GM12878 (cell line): ENCODE measurements around the gene DNMT1. TPM values are rescaled to one million over a fixed set of nuclear protein-coding genes. Genes with fewer than 3 reads are reported as not detected.

Source experiments
- BCL11A ChIP-seq: IDR thresholded peaks from 2 replicates; pipeline ENCODE4 v1.6.1; 2011; ENCODE audit warnings: low read depth, low read length
- CBX5 ChIP-seq: sonication (generic); IDR thresholded peaks from 2 replicates; pipeline ENCODE4 v1.6.1; 2016; ENCODE audit warnings: low read depth, moderate library complexity, mild to moderate bottlenecking, inconsistent platforms
- FOXM1 ChIP-seq: IDR thresholded peaks from 2 replicates; pipeline ENCODE4 v1.6.1; 2012; ENCODE audit warnings: low read depth, mild to moderate bottlenecking, inconsistent platforms, low read length, moderate library complexity
- MTA2 ChIP-seq: fragments of 450-650 bp; IDR thresholded peaks from 2 replicates; pipeline ENCODE4 v1.6.1; 2016; ENCODE audit warnings: low read depth, mild to moderate bottlenecking, moderate library complexity
- NBN ChIP-seq: fragments of 450-650 bp; IDR thresholded peaks from 2 replicates; pipeline ENCODE4 v1.6.1; 2016
- NFXL1 ChIP-seq: fragments of 450-650 bp; IDR thresholded peaks from 2 replicates; pipeline ENCODE4 v1.6.1; 2017; ENCODE audit warnings: antibody characterized with exemption, mild to moderate bottlenecking, borderline replicate concordance
- NR2C1 ChIP-seq: fragments of 450-650 bp; IDR thresholded peaks from 2 replicates; pipeline ENCODE4 v1.6.1; 2017; ENCODE audit warnings: antibody characterized with exemption, mild to moderate bottlenecking, moderate library complexity
- NR2C2 ChIP-seq: IDR thresholded peaks from 2 replicates; pipeline ENCODE4 v1.6.1; 2011; ENCODE audit warnings: borderline replicate concordance, low read depth; ENCODE audit not compliant: control insufficient read depth, insufficient read length
- RCOR1 ChIP-seq: conservative IDR thresholded peaks from 2 replicates; pipeline ENCODE4 v1.6.1; 2012; ENCODE audit warnings: low read depth, low read length, improper control_type of control experiment
- SKIL ChIP-seq: fragments of 450-650 bp; IDR thresholded peaks from 2 replicates; pipeline ENCODE4 v1.6.1; 2017; ENCODE audit warnings: mild to moderate bottlenecking, low read depth, inconsistent platforms; ENCODE audit not compliant: poor library complexity, severe bottlenecking
- SMAD1 ChIP-seq: fragments of 450-650 bp; IDR thresholded peaks from 2 replicates; pipeline ENCODE4 v1.6.1; 2018; ENCODE audit warnings: mild to moderate bottlenecking, low read depth; ENCODE audit not compliant: partially characterized antibody
- TCF3 ChIP-seq: IDR thresholded peaks from 2 replicates; pipeline ENCODE4 v1.6.1; 2012; ENCODE audit warnings: low read depth, mild to moderate bottlenecking, low read length, borderline replicate concordance; ENCODE audit not compliant: insufficient read depth
- polyA plus RNA-seq, 11 experiments: library from polyadenylated mRNA; depleted of rRNA in 4 of 11; unstranded in 6 of 11; stranded (reverse) in 5 of 11; fragments of >200 nt; fragmentation: Nextera tagmentation in 4 of 11; fragmentation: Illumina TruSeq in 1 of 11; extraction: Ambion mirVana in 4 of 11; extraction: Trizol in 1 of 11; gene quantifications; 1 replicate in 1 of 11; 2 replicates in 10 of 11; pipeline versions ENCODE4 v1.2.1 to v1.2.3, GENCODE V29; 2011 to 2016; ENCODE audit warnings: inconsistent platforms in 2 of 11, missing spikeins in 2 of 11, low read depth in 1 of 11
- total RNA-seq, 4 experiments: library from RNA; depleted of rRNA in 3 of 4; stranded (reverse); fragments of >200 nt in 3 of 4; fragmentation: Illumina TruSeq in 1 of 4; extraction: Trizol in 1 of 4; gene quantifications; 2 replicates each; pipeline versions ENCODE4 v1.2.1 to v1.2.3, GENCODE V29; 2013 to 2021
- TF ChIP-seq, protein P1 (sequence below): fragments of 450-650 bp; IDR thresholded peaks from 2 replicates; pipeline ENCODE4 v1.6.1; 2017; ENCODE audit warnings: mild to moderate bottlenecking, moderate library complexity
- TF ChIP-seq, protein P2 (sequence below): fragments of 450-650 bp; IDR thresholded peaks from 2 replicates; pipeline ENCODE4 v1.6.1; 2016; ENCODE audit warnings: mild to moderate bottlenecking

DNMT1 gene
- total and polyA plus RNA-seq, 10 of the 15 experiments (the other 5 are each of a cell fraction or from before 2014, with no cell fraction given) = 70.0 to 290 (median 133) TPM

DNA sequence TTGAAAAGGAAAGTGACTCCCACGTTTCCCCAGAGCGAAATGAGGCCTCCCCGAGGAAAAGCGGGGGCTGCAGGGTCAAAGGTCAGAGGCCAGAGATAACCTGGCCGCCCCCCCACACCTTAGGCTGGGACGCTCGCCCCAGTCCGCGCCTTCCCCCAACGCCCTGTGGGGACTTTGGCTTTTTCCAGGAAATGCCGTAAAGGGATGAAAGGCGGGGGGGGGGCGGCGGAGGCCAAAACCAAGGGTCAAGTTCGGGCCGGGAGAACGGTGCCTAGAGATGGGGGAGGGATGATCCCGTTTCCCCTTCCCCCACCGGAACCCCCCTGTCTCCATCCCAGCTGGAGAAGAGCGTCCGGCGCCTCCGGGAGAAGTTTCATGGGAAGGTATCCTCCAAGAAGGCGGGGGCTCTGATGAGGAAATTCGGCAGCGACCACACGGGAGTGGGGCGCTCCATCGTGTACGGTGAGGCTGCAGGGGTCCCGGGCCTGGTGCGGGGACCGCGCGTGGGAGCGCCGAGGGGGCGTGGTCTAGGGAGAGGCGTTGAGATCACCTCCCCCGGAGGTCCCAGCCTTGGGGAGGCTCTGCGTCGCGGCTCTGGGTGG lies 108.1 kb downstream of the DNMT1 start (continued):
- TF ChIP-seq, protein P1, sequence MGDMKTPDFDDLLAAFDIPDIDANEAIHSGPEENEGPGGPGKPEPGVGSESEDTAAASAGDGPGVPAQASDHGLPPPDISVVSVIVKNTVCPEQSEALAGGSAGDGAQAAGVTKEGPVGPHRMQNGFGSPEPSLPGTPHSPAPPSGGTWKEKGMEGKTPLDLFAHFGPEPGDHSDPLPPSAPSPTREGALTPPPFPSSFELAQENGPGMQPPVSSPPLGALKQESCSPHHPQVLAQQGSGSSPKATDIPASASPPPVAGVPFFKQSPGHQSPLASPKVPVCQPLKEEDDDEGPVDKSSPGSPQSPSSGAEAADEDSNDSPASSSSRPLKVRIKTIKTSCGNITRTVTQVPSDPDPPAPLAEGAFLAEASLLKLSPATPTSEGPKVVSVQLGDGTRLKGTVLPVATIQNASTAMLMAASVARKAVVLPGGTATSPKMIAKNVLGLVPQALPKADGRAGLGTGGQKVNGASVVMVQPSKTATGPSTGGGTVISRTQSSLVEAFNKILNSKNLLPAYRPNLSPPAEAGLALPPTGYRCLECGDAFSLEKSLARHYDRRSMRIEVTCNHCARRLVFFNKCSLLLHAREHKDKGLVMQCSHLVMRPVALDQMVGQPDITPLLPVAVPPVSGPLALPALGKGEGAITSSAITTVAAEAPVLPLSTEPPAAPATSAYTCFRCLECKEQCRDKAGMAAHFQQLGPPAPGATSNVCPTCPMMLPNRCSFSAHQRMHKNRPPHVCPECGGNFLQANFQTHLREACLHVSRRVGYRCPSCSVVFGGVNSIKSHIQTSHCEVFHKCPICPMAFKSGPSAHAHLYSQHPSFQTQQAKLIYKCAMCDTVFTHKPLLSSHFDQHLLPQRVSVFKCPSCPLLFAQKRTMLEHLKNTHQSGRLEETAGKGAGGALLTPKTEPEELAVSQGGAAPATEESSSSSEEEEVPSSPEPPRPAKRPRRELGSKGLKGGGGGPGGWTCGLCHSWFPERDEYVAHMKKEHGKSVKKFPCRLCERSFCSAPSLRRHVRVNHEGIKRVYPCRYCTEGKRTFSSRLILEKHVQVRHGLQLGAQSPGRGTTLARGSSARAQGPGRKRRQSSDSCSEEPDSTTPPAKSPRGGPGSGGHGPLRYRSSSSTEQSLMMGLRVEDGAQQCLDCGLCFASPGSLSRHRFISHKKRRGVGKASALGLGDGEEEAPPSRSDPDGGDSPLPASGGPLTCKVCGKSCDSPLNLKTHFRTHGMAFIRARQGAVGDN = 0 out of 2 replicates have a peak, but pooled peaks have one; percentile 21
- TF ChIP-seq SKIL = no peak
- TF ChIP-seq RCOR1 = no peak
- no peak for TF ChIP-seq CBX5
- no peak for TF ChIP-seq FOXM1
- TF ChIP-seq, protein P2, sequence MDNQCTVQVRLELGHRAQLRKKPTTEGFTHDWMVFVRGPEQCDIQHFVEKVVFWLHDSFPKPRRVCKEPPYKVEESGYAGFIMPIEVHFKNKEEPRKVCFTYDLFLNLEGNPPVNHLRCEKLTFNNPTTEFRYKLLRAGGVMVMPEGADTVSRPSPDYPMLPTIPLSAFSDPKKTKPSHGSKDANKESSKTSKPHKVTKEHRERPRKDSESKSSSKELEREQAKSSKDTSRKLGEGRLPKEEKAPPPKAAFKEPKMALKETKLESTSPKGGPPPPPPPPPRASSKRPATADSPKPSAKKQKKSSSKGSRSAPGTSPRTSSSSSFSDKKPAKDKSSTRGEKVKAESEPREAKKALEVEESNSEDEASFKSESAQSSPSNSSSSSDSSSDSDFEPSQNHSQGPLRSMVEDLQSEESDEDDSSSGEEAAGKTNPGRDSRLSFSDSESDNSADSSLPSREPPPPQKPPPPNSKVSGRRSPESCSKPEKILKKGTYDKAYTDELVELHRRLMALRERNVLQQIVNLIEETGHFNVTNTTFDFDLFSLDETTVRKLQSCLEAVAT = 0 out of 2 replicates have a peak, but pooled peaks have one; percentile 22
- peak; percentile 95 for TF ChIP-seq NR2C1
- TF ChIP-seq TCF3 = no peak
- TF ChIP-seq BCL11A = no peak
- TF ChIP-seq NR2C2 = peak; percentile 74
- no peak for TF ChIP-seq SMAD1
- 0 out of 2 replicates have a peak, but pooled peaks have one; percentile 39 for TF ChIP-seq NBN
- no peak for TF ChIP-seq NFXL1
- peak; percentile 64; the same call in 1 of the 2 replicates for TF ChIP-seq MTA2
- TF ChIP-seq, all 136 proteins: peak for 13
